ENCODE measurements around the gene BMPR1B.
A peak's percentile ranks its signal among the peaks of the same experiment; 100 is the strongest.

The BMPR1B gene

DNA sequence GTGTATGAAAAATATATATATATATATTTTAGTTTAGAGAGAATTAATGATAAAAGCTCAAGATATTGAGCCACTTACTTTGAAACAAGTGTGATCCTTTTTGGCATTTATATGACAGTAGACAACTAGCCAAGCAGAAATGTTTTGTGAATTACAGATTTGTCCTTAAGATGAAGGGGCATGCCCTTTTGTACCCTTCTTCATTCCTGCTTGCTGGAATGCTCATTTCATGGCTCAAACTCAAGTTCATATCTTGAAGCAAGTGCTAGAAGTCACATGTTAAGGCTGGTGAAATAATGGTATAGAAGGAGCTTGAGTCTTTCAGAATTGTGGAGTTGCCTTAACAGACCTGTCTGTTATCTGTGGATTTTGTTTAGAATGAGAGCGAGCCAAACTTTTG lies 203.0 kb downstream of the BMPR1B start:
- DNase-seq (ENCODE audit: low read depth) = no peak

DNA sequence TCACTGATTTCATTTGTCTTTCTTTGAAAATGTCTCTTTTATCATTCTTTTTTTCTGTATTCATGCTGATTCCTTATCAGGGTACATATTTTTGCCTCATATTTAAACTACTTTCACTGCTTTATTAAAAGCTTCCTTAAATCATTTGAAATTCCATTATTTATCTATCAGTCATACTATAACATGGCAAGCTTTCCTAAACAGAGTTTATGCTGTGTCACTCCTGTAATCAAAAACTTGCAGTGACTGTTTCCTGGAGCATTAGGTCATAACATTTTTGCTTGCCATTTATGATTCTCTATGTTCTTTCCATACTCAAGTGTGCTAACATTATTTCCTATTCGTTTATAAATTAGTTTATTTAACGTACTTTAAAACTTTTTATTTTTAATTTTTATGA lies 203.7 kb downstream of the BMPR1B start:
- DNase-seq (ENCODE audit: low read depth) = no peak

DNA sequence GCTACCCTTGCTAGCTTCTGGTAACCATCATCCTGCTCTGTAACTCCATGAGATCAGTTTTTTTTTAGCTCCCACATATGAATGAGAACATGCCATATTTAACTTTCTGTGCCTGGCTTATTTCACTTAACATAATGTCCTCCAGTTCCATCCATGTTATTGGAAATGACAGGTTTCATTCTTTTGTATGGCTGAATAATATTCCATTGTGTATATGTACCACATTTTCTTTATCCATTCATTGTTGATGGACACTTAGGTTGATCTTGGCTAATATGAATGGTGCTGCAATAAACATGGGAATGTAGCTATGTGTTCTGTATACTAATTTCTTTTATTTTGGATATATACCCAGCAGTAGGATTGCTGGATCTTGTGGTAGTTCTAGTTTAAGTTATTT lies 204.7 kb downstream of the BMPR1B start:
- no peak for DNase-seq (ENCODE audit: low read depth)

DNA sequence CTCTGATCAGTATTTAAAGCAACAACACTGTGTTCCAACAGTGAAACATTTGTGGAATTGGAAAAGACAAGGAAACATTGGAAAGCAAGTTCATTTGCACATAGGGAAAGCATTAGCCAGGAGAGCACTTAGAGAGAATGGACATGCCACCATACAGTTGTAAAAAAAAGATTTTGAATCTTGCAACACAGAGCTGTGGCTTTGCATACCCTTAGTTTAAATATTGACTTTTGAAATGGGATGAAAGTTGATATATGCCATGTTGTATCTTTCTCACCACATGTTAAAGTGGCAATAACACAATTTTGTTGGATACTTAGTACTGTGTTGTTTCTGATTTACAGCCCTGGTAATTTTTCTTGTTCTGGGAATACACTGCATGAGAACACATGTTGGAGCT lies 208.1 kb downstream of the BMPR1B start:
- DNase-seq (ENCODE audit: low read depth) = no peak

DNA sequence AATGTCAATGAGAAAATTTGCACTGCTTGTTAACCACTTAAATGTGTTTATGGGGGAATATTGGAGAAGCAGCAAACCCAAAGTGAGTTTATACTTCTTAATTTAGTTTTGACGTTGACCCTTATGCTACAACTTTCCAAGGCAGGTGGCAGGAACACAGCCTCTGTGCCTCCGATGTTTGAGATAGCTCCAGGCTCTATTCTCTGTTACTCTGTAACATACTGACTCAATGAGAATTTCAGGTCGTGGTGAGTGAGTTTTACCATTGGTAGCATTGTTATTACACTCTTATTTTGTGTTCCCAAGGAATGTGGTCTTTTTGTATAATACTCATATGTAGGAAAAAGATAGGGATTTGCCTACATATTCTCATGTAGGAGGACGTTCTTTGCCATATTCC lies 210.7 kb downstream of the BMPR1B start:
- no peak for DNase-seq (ENCODE audit: low read depth)

DNA sequence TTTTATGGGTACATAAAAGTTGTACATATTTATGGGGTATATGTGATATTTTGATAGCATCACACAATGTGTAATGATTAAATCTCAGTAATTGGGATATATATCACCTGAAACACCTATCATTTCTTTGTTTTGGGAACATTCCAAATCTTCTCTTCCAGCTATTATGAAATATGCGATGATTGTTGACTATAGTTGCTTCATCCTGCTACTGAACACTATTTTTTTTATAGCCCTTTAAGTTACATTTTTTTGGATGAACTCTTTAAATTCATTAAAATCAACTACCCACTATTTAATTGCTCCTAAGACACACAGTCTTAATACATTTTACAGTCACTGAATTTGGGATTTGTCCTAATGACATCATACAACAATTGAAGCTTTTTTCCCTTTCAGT lies 212.9 kb downstream of the BMPR1B start:
- no peak for DNase-seq (ENCODE audit: low read depth)

DNA sequence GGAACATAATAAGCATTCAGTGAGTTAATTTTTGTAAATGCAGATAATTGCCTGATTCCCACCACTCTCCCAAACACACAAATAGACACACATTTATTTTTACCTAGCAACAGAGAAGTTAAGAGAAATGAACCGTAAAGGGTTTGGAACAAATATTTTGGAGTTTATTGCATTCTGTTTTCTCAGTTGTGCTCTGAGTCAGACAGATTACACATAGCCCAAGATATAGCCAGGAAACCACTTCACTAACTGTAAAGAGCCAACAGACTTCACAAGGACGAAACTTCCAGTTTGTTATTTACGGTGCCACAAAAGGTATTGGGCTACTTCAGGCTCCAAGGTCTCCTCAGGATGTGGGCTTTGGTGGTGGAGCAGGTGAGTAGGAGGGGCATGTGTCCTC lies 217.0 kb downstream of the BMPR1B start:
- DNase-seq (ENCODE audit: low read depth) = peak; percentile 32

DNA sequence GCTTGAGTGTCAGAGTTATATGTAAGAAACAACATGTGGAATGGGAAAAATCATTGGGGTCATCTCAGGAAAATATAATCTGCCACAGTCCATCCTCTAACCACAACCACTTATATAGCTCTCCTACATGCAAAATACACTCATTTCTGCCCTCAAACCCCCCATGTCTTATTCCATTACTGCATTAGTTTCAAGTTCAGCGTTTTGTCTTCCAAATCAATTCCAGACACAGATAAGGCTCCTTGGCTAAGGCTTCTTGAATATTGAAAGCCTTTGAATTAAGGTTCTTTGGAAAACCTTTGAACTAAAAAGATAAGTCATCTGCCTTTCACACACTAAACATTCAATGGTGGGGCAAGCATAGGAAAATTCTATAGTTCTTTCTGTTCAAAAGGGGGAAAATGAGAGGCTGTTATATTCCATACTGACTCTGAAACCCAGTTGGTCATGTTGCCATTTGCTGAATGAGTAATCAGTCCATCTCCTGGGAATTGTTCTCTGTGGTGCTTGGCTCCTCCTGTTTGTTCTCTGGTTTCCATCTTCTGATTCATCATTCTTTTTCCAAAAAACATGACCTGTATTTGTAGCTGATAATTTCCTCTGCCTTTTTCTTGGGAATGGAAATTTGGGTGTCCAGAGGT lies 218.7 kb downstream of the BMPR1B start:
- DNase-seq (ENCODE audit: low read depth) = peak; percentile 58

DNA sequence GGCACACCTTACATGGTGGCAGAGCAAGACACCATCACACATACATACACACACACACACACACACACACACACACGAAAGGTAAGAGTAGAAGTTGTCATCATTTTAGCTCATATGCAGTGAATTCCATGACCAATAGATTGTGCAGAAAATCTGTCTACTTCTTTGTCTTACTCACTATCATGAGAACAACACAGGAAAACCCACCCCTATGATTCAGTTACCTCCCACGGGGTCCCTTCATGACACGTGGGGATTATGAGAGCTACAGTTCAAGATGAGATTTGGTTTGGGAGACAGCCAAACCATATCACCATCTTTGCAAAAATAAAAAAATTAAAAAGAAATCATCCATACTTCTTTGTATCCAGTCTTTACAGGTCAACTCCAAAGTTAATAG lies 221.1 kb downstream of the BMPR1B start:
- no peak for DNase-seq (ENCODE audit: low read depth)

DNA sequence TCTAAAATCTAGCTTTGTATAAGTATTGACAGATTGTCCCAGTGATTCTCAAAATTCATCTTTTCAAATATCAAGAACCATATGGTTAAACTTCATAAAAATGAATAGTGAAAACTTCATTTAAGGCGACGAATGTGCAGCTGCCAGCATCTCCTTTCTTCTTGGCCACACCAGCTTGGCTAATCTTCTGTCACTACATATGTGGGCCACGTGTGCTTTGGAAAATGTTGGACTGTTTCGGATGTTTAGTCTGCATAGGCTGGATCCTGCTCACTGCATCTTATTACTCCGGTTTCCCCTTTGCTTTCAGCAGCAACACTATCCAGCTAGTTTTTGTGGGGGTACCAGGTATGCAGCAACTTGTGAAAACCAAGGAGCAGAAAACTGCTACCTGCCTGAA lies 221.9 kb downstream of the BMPR1B start:
- DNase-seq (ENCODE audit: low read depth) = no peak

DNA sequence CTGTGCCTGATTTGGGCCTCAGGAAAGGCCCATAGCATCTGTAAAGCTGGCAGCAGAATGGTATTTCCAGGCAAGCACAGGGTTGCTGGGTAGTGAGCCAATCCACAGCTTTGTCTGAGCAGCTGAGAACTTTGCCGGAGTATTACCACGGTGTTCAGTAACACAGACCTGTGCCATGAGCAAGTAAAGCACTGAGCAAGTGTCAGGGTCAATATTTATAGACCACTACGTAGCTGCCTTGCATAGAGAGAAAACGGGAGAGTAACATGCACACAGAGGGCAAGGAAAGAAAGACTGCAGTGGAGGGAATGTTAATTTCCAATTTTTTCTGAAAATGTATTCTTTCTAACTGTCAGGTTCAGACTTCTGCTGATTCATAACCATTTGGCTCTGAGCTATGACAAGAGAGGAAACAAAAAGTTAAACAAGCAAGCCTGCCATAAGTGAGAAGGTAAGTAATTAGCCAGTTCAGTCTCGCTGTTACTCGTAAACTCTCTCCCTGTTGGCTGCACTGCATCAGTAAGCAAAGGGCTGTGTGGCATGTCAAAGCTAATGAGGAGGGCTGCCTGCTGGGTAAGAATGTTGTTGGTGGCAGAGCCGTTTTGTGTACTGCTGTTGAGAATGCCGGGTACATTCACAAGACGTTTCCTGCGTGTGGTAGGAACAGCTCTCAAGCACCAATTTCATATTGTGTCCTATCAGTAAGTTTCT lies 238.1 kb downstream of the BMPR1B start:
- DNase-seq (ENCODE audit: low read depth) = no peak

DNA sequence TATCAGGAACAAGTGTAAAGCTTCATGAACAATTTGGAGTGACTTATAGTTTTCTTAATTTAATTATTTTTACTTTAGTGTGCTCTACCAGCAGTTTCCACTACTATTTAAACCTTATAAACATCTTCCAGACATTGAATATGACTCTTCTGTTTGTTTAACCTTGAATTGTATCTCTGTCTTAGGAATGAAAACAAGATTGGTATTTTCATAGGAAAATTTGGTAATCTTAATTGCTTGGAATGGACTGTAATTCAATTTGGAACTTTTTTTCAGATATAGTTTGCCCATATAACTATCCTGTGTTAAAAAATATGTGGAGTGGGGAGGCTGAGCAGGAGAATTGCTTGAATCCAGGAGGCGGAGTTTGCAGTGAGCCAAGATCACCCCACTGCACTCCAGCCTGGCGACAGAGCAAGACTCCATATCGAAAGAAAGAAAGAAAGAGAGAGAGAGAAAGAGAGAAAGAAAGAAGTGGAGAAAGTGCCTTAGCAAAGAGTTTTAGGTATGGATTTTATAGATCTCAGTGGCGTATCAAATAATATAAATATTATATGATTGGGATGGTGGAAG lies 242.4 kb downstream of the BMPR1B start:
- no peak for DNase-seq (ENCODE audit: low read depth)

DNA sequence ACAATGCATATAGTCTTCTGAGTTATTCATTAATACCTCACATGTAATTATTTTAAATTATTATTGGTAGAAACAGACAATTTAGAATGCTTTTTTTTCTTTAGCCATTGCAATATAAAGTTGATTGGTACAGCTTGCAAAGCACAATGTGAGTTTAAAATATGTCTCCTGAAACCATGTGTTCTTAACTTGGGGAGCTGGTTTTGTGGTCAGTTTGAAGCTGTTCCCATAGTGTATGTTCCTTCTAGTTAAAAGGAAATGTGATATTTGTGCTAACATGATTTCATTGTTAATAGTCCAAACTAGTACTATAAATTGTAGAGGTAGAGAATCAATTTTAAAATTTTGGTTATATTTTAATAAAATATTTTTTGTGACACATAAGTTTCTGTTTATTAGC lies 247.2 kb downstream of the BMPR1B start:
- no peak for DNase-seq (ENCODE audit: low read depth)

DNA sequence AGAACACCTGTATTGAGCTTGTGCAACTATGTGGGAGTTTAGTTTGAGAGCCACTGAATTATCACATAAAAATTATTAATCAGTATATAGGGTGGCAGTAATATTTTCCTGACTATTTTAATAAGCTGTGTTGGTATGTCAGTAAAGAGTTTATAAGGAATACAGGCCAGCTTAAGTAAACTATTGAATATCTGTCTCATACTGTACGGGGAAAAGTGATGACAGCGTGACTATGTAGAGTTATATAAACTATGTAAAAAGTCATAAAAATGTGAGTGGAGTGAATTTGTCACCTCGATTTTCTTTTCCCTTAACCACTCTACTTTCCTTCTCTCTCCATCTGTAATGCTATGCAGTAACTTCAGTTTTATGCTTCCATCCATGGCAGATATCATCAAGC lies 250.2 kb downstream of the BMPR1B start:
- no peak for DNase-seq (ENCODE audit: low read depth)

DNA sequence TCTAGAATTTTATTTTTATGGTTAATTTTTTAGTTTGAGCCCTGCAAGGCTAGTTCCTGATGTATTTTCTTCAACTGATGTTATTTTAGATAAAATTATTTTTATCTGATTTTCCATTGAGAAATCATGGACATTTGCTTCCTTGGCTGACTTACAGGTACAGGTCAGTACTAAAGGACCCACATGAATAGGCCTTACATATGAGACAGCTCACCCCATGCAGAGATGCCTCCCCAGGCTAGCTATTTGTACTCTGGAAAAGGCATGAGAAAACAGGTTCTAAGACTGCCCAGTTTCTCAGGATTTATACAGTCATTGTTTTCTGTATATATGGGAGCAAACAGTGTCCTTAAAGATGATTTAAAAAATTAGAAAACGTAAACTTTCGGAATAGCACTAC lies 255.5 kb downstream of the BMPR1B start:
- no peak for DNase-seq (ENCODE audit: low read depth)

DNA sequence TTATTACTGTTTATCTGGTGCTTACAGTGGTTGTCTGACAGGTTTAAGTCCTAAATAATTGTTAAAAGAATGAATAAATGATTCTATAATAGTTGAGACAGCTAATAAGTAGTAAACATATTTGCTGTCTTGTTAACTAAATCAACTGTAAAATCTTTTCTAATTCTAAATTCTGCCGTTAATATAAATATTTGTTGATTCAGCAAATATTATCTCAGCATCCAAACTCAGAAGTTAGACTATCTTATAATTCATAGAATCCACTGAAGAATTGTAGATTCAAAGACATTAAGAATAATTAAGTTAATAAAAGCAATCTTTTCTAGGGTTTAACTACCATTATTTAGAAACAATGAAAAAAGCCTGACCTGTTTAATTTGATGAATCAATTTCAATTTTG lies 256.3 kb downstream of the BMPR1B start:
- no peak for DNase-seq (ENCODE audit: low read depth)

DNA sequence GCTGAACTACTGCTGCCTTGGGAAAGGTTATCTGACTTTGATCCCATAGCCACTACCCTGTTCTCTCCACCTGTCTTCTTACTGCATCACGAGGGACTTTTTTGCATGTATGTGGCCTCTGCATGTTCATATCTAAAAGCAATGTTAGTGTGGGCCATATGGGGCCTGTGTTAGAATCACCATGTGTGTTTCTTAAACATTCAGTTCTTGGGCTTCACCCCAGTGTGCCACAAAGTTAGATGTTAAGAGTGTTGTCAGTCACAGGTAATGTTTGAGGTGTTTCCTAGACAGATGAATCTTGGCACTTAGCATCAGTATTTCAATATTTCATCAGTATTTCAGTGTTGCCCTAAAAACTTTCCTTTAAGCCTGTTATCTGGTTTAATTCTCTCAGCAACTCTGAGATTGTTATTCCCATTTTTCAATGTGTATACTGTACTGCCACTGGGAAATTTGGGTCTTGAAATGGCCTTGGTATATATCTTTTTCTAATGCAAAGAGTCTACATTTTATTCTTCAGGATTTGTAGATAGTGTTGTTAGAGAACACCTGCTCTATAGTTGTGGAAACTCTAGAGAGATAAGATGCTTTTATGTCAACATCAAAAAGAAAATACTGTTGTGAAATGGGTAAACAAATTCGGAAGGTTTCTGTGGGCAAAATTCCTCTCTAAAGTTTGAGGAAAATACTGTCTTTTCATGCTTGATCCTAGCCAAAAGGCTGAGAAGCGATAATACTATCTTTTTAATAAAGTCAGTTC lies 259.7 kb downstream of the BMPR1B start:
- DNase-seq (ENCODE audit: low read depth) = no peak

DNA sequence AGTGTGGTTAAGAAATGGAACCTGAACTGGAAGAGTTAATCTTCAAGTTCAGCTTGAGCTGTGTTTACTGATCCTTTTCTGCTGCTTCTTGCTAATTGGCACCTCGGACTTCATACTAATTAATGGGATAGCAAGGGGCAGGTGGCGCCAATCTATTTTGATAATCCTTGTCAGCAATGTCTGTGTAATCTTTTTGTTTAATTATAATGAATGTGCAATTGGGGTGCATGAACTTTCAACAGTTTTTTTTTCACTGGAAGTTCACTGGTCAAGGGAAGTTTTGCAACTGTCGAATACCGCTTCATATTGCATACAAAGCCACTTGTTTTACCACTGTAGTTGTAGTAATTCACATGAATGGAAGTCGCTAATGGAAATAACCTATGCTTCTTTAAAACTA lies 261.0 kb downstream of the BMPR1B start:
- DNase-seq (ENCODE audit: low read depth) = no peak

DNA sequence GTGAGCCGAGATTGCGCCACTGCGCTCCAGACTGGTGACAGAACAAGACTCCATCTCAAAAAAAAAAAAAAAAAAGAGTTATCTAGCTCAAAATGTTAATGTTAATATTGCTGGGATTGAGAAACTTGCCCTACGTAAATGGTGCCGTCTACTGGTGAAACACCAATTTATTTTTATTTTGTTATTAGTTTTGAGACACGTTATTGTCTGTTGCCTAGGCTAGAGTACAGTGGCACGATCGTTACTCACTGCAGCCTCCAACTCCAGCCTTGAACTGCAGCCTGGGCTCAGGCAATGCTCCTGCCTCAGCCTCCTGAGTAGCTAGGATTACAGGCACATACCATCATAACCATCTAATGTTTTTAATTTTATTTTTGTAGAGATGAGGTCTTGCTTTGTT lies 262.8 kb downstream of the BMPR1B start:
- no peak for DNase-seq (ENCODE audit: low read depth)

DNA sequence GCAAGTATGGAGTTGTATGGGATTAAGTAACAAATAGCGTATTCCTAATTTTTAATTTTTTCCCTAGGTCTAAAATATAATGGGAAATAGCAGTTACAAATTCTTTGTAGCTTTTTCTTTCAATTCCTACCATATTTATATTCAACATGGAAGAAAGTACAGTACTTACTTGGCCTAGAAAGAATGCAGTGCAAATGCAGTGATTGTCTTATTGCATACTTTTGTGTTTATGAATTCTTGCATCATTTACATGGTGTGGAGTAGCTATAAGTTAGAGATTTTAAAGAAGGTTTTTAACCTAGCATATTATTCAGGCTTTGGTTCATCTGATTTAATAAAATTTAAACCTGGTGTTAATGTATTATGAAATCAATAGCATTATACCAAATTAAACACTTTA lies 263.3 kb downstream of the BMPR1B start:
- DNase-seq (ENCODE audit: low read depth) = no peak

DNA sequence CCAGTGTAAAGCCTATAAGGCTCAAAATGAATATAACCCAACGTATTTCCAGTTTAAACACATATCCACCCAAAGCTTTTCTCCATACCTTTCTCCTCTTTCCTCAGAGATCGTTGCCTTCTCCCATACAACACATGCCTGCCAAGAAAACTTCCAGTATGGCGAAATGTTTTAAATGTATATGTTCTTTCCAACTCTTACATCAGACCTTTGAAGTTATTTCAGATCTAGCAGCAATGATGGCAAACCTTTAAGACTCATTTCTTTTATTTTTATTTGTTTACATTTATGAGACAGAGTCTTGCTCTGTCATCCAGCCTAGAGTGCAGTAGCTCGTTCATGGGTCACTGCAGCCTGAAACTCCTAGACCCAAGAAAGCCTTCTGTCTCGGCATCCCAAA lies 265.4 kb downstream of the BMPR1B start:
- DNase-seq (ENCODE audit: low read depth) = no peak

DNA sequence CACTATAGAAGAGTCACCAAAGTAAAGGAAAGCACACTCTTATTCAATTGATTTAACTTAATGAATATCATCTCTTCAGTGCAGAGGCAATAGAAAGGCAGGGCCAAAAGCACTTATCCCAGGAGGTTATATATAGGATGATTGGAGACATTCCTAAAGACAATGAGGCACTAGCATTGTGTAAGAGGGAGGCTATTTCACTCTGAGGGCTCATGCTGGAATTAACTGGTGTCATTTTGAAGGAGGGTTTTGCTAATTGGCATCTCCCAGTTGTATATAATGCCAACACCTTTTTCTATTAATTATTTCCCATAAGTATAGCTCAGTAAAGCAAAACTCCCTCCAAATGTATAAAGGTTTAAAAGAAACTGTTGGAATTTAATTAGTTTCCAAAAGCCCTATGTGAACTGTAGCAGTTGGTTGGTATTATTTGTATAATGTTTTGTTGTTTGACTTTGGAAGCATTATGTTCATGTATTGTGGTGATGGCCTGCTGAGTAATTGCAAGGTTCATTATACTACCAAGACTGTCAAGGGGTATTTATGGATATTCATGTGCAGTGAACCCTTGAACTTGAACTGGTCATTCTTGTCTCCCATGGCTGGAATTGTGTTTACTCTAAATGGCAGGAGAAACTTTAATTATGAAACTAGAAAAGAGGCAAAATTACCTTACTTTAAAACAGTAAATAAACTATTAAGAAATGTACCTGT lies 270.3 kb downstream of the BMPR1B start:
- DNase-seq (ENCODE audit: low read depth) = no peak

Data from GM04503 (cell line).